ENCODE results near the gene PPEF1.
"Not testable (repeated sequence)": the region's sequence is repeated elsewhere in the genome, so short reads cannot be mapped to it uniquely, and the experiment has no call there.

- not testable (repeated sequence) for TF ChIP-seq CTCF (conservative IDR thresholded peaks at IDR 0.05); ZFX (IDR thresholded peaks at IDR 0.05)
Measured at GRCh38 chrX:18847901-18848300, 140.5 kb downstream of the PPEF1 start.

Data from C4-2B (cell line).